H1 (cell line): ENCODE results near the gene TMEM185A. TPM values are rescaled to one million over a fixed set of nuclear protein-coding genes. Genes with fewer than 3 reads are reported as not detected.
"Not testable (repeated sequence)": the region's sequence is repeated elsewhere in the genome, so short reads cannot be mapped to it uniquely, and the experiment has no call there.

Experiments
- CTCF ChIA-PET: fragments of 300-600 bp; sonication (Branson Sonifier 250); formaldehyde crosslinking; loops from one replicate; lab custom pipeline; 2021; ENCODE audit not compliant: partially characterized antibody; lab: Charles Lee
- POLR2A ChIA-PET: fragments of 300-600 bp; sonication (Branson Sonifier 250); formaldehyde crosslinking; loops from one replicate; lab custom pipeline; 2021; ENCODE audit warnings: inconsistent platforms; ENCODE audit not compliant: partially characterized antibody; lab: Charles Lee
- DNase-seq, 2 experiments: peaks; one replicate each; pipeline versions ENCODE4 v3.0.0 to v3.0.0-alpha.2; 2010 to 2022; ENCODE audit warnings: low spot score in 2 of 2, low read depth in 1 of 2, mixed read lengths in 1 of 2
- FAIRE-seq: peaks from 2 replicates; lab custom pipeline; 2011; peaks lifted over from hg19 to GRCh38; lab: Jason Lieb, UNC
- H2AFZ ChIP-seq: 2 replicates; pipeline ENCODE4 v1.8.1; 2012; ENCODE audit warnings: low read length, inconsistent platforms
- H2AK5ac ChIP-seq: 2 replicates; pipeline ENCODE4 v1.6.1; 2013; ENCODE audit warnings: low read depth, low read length
- H2BK120ac ChIP-seq: replicated peaks from 2 replicates; pipeline ENCODE3; 2013; ENCODE audit warnings: low read depth, low read length, inconsistent platforms
- H2BK12ac ChIP-seq: 2 replicates; pipeline ENCODE4 v1.6.1; 2013; ENCODE audit warnings: low read depth, low read length
- H2BK15ac ChIP-seq: 2 replicates; pipeline ENCODE4 v1.6.1; 2013; ENCODE audit warnings: low read length
- H2BK20ac ChIP-seq: 2 replicates; pipeline ENCODE4 v1.6.1; 2013; ENCODE audit warnings: low read length
- H2BK5ac ChIP-seq: 2 replicates; pipeline ENCODE4 v1.6.1; 2013; ENCODE audit warnings: low read depth, low read length
- H3K14ac ChIP-seq: 2 replicates; pipeline ENCODE4 v1.6.1; 2013; ENCODE audit warnings: inconsistent platforms; ENCODE audit not compliant: insufficient read length
- H3K18ac ChIP-seq: 2 replicates; pipeline ENCODE4 v1.6.1; 2013; ENCODE audit warnings: low read length; ENCODE audit errors: extremely low read depth
- H3K23ac ChIP-seq: 2 replicates; pipeline ENCODE4 v1.6.1; 2013; ENCODE audit warnings: inconsistent platforms; ENCODE audit not compliant: insufficient read length
- H3K23me2 ChIP-seq: 2 replicates; pipeline ENCODE4 v1.6.1; 2013; ENCODE audit warnings: low read depth, low read length
- H3K27ac ChIP-seq: 2 replicates; pipeline ENCODE4 v1.6.1; 2011; ENCODE audit warnings: low read depth, low read length, inconsistent platforms
- H3K27me3 ChIP-seq, 4 experiments: replicated peaks in 1 of 4; 1 replicate in 1 of 4; 2 replicates in 3 of 4; pipeline versions ENCODE4 v1.6.1 to v1.8.1; 2011 to 2013; ENCODE audit warnings: low read length in 3 of 4, mild to moderate bottlenecking in 3 of 4, inconsistent platforms in 2 of 4, mixed read lengths in 2 of 4, moderate library complexity in 1 of 4; ENCODE audit not compliant: control insufficient read depth in 3 of 4, insufficient read depth in 3 of 4; ENCODE audit errors: extremely low read depth in 1 of 4
- H3K36me3 ChIP-seq, 4 experiments: 2 replicates each; pipeline versions ENCODE4 v1.6.1 to v1.8.1; 2011 to 2013; ENCODE audit warnings: mild to moderate bottlenecking in 4 of 4, low read length in 3 of 4, moderate library complexity in 2 of 4, control low read depth in 1 of 4, inconsistent platforms in 1 of 4; ENCODE audit not compliant: insufficient read depth in 4 of 4, control insufficient read depth in 2 of 4
- H3K4ac ChIP-seq: replicated peaks from 2 replicates; pipeline ENCODE3; 2013; ENCODE audit warnings: low read length, low read depth, mixed read lengths, inconsistent platforms; ENCODE audit not compliant: insufficient read length
- H3K4me1 ChIP-seq, 4 experiments: replicated peaks in 1 of 4; 1 replicate in 1 of 4; 2 replicates in 3 of 4; pipeline versions ENCODE4 v1.6.1 to v1.8.1; 2011 to 2013; ENCODE audit warnings: low read length in 3 of 4, inconsistent platforms in 2 of 4, mixed read lengths in 1 of 4; ENCODE audit not compliant: insufficient read depth in 4 of 4, control insufficient read depth in 3 of 4
- H3K4me2 ChIP-seq, 2 experiments: 2 replicates each; pipeline versions ENCODE4 v1.6.1 to v1.8.1; 2011 to 2013; ENCODE audit warnings: low read depth in 2 of 2, low read length in 2 of 2, control low read depth in 1 of 2, inconsistent platforms in 1 of 2, mild to moderate bottlenecking in 1 of 2; ENCODE audit not compliant: insufficient read depth in 1 of 2
- H3K4me3 ChIP-seq, 4 experiments: fragments of 200-600, 300-600 bp in 1 of 4; sonication (generic), shearing (Covaris generic), sonication (Bioruptor Twin) in 1 of 4; 2 replicates each; pipeline versions ENCODE4 v1.5.1 to v1.8.1; 2011 to 2016; ENCODE audit warnings: low read length in 4 of 4, low read depth in 3 of 4, control low read depth in 2 of 4, inconsistent platforms in 2 of 4, mild to moderate bottlenecking in 2 of 4, mixed read lengths in 1 of 4, moderate library complexity in 1 of 4; ENCODE audit not compliant: insufficient read depth in 2 of 4; ENCODE audit errors: extremely low read depth in 1 of 4
- H3K56ac ChIP-seq: replicated peaks from 2 replicates; pipeline ENCODE3; 2013; ENCODE audit warnings: low read depth, mild to moderate bottlenecking, mixed read lengths, low read length, inconsistent platforms; ENCODE audit not compliant: insufficient read length
- H3K79me1 ChIP-seq: 2 replicates; pipeline ENCODE4 v1.6.1; 2013; ENCODE audit warnings: low read depth, low read length, control low read depth
- H3K79me2 ChIP-seq, 2 experiments: 2 replicates each; pipeline versions ENCODE4 v1.6.1 to v1.8.1; 2012 to 2013; ENCODE audit warnings: low read length in 2 of 2, mild to moderate bottlenecking in 2 of 2, inconsistent platforms in 1 of 2; ENCODE audit not compliant: insufficient read depth in 2 of 2, control insufficient read depth in 1 of 2
- H3K9ac ChIP-seq, 4 experiments: replicated peaks in 1 of 4; 1 replicate in 1 of 4; 2 replicates in 3 of 4; pipeline versions ENCODE4 v1.6.1 to v1.8.1; 2011 to 2013; ENCODE audit warnings: low read depth in 3 of 4, low read length in 3 of 4, control low read depth in 2 of 4, mild to moderate bottlenecking in 2 of 4, moderate library complexity in 2 of 4, inconsistent platforms in 1 of 4; ENCODE audit errors: extremely low read depth in 1 of 4
- H3K9me3 ChIP-seq, 2 experiments: 2 replicates each; pipeline versions ENCODE4 v1.6.1 to v1.8.1; 2012 to 2013; ENCODE audit warnings: mild to moderate bottlenecking in 2 of 2, moderate library complexity in 2 of 2, control low read depth in 1 of 2, inconsistent platforms in 1 of 2, low read depth in 1 of 2, low read length in 1 of 2, mixed read lengths in 1 of 2; ENCODE audit not compliant: insufficient read depth in 2 of 2
- H4K20me1 ChIP-seq, 2 experiments: replicated peaks in 1 of 2; 2 replicates each; pipeline versions ENCODE3 to v1.8.1; 2011 to 2013; ENCODE audit warnings: inconsistent platforms in 2 of 2, low read length in 2 of 2, mild to moderate bottlenecking in 1 of 2; ENCODE audit not compliant: insufficient read depth in 2 of 2, control insufficient read depth in 1 of 2
- H4K5ac ChIP-seq: 2 replicates; pipeline ENCODE4 v1.6.1; 2013; ENCODE audit warnings: low read length, low read depth, mixed read lengths, inconsistent platforms; ENCODE audit not compliant: insufficient read length
- H4K8ac ChIP-seq: 2 replicates; pipeline ENCODE4 v1.8.0; 2013; ENCODE audit warnings: mild to moderate bottlenecking, moderate library complexity, low read length, inconsistent platforms; ENCODE audit not compliant: insufficient read depth; ENCODE audit errors: extremely low read depth
- H4K91ac ChIP-seq: replicated peaks from 2 replicates; pipeline ENCODE3; 2013; ENCODE audit warnings: low read length, mixed read lengths, inconsistent platforms; ENCODE audit not compliant: insufficient read length
- EGR1 ChIP-seq: IDR thresholded peaks from 2 replicates; pipeline ENCODE4 v1.6.1; 2011; ENCODE audit warnings: low read depth, low read length, borderline replicate concordance
- JUN ChIP-seq: IDR thresholded peaks from 2 replicates; pipeline ENCODE4 v1.6.1; 2011; ENCODE audit warnings: low read depth, mild to moderate bottlenecking, improper control_type of control experiment, low read length
- SP4 ChIP-seq: IDR thresholded peaks from 2 replicates; pipeline ENCODE4 v1.6.1; 2012; ENCODE audit warnings: low read length, inconsistent platforms
- WGBS, 2 experiments: shearing (Covaris generic) in 1 of 2; methylation state at CpG; one replicate each; pipeline versions ENCODE4 v1.1.6 to v1.1.7; 2013 to 2015; ENCODE audit warnings: low lambda C conversion rate in 2 of 2, mixed read lengths in 2 of 2, inconsistent platforms in 1 of 2, low coverage in 1 of 2, missing lambda C conversion rate in 1 of 2; ENCODE audit not compliant: insufficient replicate concordance in 2 of 2, insufficient coverage in 1 of 2, insufficient read length in 1 of 2; ENCODE audit errors: extremely low coverage in 1 of 2, missing lambda C conversion rate in 1 of 2; 5-methylcytosine and 5-hydroxymethylcytosine counted together
- polyA plus RNA-seq, 7 experiments: library from polyadenylated mRNA; depleted of rRNA in 3 of 7; stranded (reverse) in 5 of 7; unstranded in 2 of 7; fragments of >200 nt in 5 of 7; fragments of 200-250 nt in 2 of 7; gene quantifications; 1 replicate in 5 of 7; 2 replicates in 1 of 7; 4 replicates in 1 of 7; pipeline versions ENCODE4 v1.2.1 to v1.2.3, GENCODE V29; 2011 to 2013; ENCODE audit warnings: missing spikeins in 2 of 7, mixed read lengths in 2 of 7
- total RNA-seq: library from RNA; stranded (reverse); fragmentation: NEBNext Ultra II Directional; extraction: Animal tissue kit (Norgen Biotek cat#: 25700); gene quantifications from 2 replicates; pipeline ENCODE4 v1.2.1, GENCODE V29; 2021

Gene TMEM185A
- total and polyA plus RNA-seq, 2 of the 8 experiments (the other 6 are each of a cell fraction or from before 2014, with no cell fraction given): 15.0 to 26.5 TPM

DNA sequence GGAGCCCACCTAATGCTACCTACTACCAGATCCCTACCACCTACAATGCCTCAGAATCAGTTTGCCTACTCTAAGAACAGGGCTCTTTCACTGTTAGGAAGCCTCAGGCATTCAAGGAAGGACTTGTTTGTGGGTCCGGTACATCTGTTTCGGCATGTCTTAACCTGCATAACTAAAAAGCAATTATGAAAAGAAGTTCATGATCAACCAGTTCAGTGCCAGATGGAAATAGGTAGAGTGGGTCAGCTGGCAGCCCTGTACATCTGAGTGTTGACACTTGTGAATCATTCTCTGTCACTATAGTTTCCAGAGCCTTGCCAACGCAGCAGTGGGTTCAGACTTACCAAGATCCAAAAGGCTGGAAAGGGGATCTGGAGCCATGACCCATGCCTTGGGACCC lies 3.3 kb downstream of the TMEM185A start (continued):
- no peak for TF ChIP-seq JUN
- TF ChIP-seq SP4: no peak
- TF ChIP-seq EGR1: no peak
- TF ChIP-seq, all 59 proteins: peak for 0

DNA sequence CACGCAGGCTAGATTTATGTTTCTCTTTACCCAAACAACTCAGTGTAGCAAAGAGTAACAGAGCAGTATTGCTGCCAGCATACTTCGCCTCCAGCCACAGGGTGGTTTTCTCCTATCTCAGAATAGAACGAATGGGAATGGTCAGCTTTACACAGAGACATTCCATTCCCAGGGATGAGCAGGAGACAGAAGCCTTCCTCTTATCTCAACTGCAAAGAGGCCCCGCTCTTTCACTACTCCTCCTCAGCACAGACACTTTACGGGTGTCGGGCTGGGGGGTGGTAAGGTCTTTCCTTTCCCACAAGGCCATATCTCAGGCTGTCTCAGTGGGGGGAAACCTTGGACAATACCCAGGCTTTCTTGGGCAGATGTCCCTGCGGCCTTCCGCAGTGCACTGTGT lies 4.8 kb downstream of the TMEM185A start:
- H2BK15ac ChIP-seq, H3K56ac ChIP-seq, H3K4ac ChIP-seq, H4K20me1 ChIP-seq, H3K36me3 ChIP-seq, H2BK20ac ChIP-seq, FAIRE-seq, H2BK120ac ChIP-seq, H3K9ac ChIP-seq, H3K4me3 ChIP-seq, H3K23ac ChIP-seq, H3K14ac ChIP-seq, H2BK12ac ChIP-seq, H3K9me3 ChIP-seq, H2BK5ac ChIP-seq, H2AK5ac ChIP-seq, H4K91ac ChIP-seq, POLR2A ChIA-PET, H3K23me2 ChIP-seq, CTCF ChIA-PET, H4K8ac ChIP-seq, H3K27ac ChIP-seq, H2AFZ ChIP-seq, H3K79me1 ChIP-seq, H4K5ac ChIP-seq, H3K18ac ChIP-seq, DNase-seq, H3K27me3 ChIP-seq, H3K4me2 ChIP-seq, H3K4me1 ChIP-seq: not testable (repeated sequence)
- H3K79me2 ChIP-seq: peaks cover 0 to 45% of the 10 kb centered on the region in 2 experiments; a peak in 2 of 4 replicates
- 73% methylated on average over 7 of the region's 8 CpGs; no CpG with 5 or more reads in 1 of the 2 experiments for WGBS, 2 experiments
